Colonic mucosa (tissue), 4 donors: Measurements from ENCODE around the gene SLC5A12. TPM values are rescaled to one million over a fixed set of nuclear protein-coding genes. Genes with fewer than 3 reads are reported as not detected.

Source experiments
- DNase-seq: peaks from one replicate; pipeline ENCODE4 v3.0.0-alpha.2; 2020
- H3K27ac ChIP-seq: fragments of 200-600 bp; one replicate; pipeline ENCODE4 v1.8.0; 2021
- H3K27me3 ChIP-seq: fragments of 200-600 bp; one replicate; pipeline ENCODE4 v1.8.0; 2021
- H3K36me3 ChIP-seq: fragments of 200-600 bp; one replicate; pipeline ENCODE4 v1.8.0; 2021
- H3K4me1 ChIP-seq: fragments of 200-600 bp; one replicate; pipeline ENCODE4 v1.8.0; 2021; ENCODE audit warnings: mild to moderate bottlenecking
- H3K4me3 ChIP-seq: fragments of 200-600 bp; one replicate; pipeline ENCODE4 v1.8.0; 2021
- H3K9ac ChIP-seq, 2 donors: one replicate each; pipeline ENCODE4 v1.7.0; 2013; ENCODE audit warnings: control low read depth in 2 of 2, low read depth in 2 of 2, low read length in 2 of 2
- H3K9me3 ChIP-seq: fragments of 200-600 bp; one replicate; pipeline ENCODE4 v1.8.0; 2021
- intact Hi-C: fragments of 100-400 bp; cut with DNase I; formaldehyde crosslinking; loops from one replicate; pipeline ENCODE4 v1.14.1; 2022
- total RNA-seq, 2 donors: library from RNA; stranded (reverse); fragmentation: NEBNext Ultra II Directional in 1 of 2; extraction: Animal tissue kit (Norgen Biotek cat#: 25700) in 1 of 2; gene quantifications; one replicate each; pipeline ENCODE4 v1.2.1, GENCODE V29; 2021
- TF ChIP-seq, protein P1 (sequence below): fragments of 200-600 bp; IDR thresholded peaks from one replicate; pipeline ENCODE4 v1.8.0; 2022; ENCODE audit warnings: antibody characterized with exemption, mild to moderate bottlenecking
- donor health status: healthy.
- donor health status: DM: no; HTN: no; CAD: no.
- donor health status: DM: no; HTN: no; CAD: no.

Gene SLC5A12
- total RNA-seq, 2 donors from 2014 or later: 0.16 to 0.30 TPM

GRCh38 chr11:26665946-26666345 lies 55.9 kb downstream of the SLC5A12 start:
- no peak for DNase-seq
- no peak overlapping the region for H3K27ac ChIP-seq
- no peaks in the 10 kb centered on the region for H3K4me1 ChIP-seq
- intact Hi-C loops: no loop called here
- H3K9me3 ChIP-seq: no peaks in the 10 kb centered on the region
- no peak overlapping the region for H3K4me3 ChIP-seq
- H3K36me3 ChIP-seq: no peaks in the 10 kb centered on the region
- TF ChIP-seq, protein P1, sequence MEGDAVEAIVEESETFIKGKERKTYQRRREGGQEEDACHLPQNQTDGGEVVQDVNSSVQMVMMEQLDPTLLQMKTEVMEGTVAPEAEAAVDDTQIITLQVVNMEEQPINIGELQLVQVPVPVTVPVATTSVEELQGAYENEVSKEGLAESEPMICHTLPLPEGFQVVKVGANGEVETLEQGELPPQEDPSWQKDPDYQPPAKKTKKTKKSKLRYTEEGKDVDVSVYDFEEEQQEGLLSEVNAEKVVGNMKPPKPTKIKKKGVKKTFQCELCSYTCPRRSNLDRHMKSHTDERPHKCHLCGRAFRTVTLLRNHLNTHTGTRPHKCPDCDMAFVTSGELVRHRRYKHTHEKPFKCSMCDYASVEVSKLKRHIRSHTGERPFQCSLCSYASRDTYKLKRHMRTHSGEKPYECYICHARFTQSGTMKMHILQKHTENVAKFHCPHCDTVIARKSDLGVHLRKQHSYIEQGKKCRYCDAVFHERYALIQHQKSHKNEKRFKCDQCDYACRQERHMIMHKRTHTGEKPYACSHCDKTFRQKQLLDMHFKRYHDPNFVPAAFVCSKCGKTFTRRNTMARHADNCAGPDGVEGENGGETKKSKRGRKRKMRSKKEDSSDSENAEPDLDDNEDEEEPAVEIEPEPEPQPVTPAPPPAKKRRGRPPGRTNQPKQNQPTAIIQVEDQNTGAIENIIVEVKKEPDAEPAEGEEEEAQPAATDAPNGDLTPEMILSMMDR: no peak
- no peaks in the 10 kb centered on the region for H3K27me3 ChIP-seq
- no peak overlapping the region for H3K9ac ChIP-seq

- H3K27me3 ChIP-seq: no peaks in the 10 kb centered on the region
- DNase-seq: no peak
- H3K9me3 ChIP-seq: no peaks in the 10 kb centered on the region
- no peak overlapping the region for H3K27ac ChIP-seq
- no peak overlapping the region for H3K9ac ChIP-seq
- H3K4me1 ChIP-seq: no peaks in the 10 kb centered on the region
- H3K36me3 ChIP-seq: no peaks in the 10 kb centered on the region
- no peak overlapping the region for H3K4me3 ChIP-seq
- intact Hi-C loops: no loop called here
- TF ChIP-seq, protein P1: no peak
Measured at GRCh38 chr11:26665036-26665435, 56.8 kb downstream of the SLC5A12 start.

DNA sequence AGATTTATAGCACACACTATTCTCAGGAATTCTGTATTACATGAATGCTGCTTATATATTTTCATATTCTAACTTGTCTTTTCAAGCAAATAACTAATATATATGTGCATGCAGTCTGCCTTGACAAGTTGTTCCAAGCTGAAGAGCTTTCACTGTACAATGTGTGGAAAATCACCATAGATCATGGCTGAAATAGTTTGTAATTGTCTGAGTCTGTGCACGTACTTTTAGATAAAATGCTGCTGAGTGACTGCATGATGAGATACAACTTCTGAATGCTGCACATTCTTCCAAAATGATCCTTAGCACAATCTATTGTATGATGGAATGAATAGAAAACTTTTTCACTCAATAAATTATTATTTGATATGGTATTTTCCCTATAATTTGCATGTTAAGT lies 58.9 kb downstream of the SLC5A12 start:
- H3K27ac ChIP-seq: no peak overlapping the region
- no peaks in the 10 kb centered on the region for H3K27me3 ChIP-seq
- no peak overlapping the region for H3K9ac ChIP-seq
- DNase-seq: no peak
- intact Hi-C loops: no loop called here
- H3K4me3 ChIP-seq: no peak overlapping the region
- TF ChIP-seq, protein P1: no peak
- no peaks in the 10 kb centered on the region for H3K9me3 ChIP-seq
- H3K36me3 ChIP-seq: no peaks in the 10 kb centered on the region
- H3K4me1 ChIP-seq: no peaks in the 10 kb centered on the region

GRCh38 chr11:26655287-26655686 lies 66.6 kb downstream of the SLC5A12 start:
- Histone ChIP-seq H3K4me3 (no peak overlapping the region), H3K27me3 (no peaks in the 10 kb centered on the region), H3K36me3 (no peaks in the 10 kb centered on the region), H3K9me3 (no peaks in the 10 kb centered on the region), H3K9ac (no peak overlapping the region), H3K27ac (no peak overlapping the region), H3K4me1 (no peaks in the 10 kb centered on the region)
- TF ChIP-seq, protein P1: no peak
- DNase-seq: no peak
- intact Hi-C loops: loop anchor here (10.0 kb wide), 1 partner anchor 100 kb away; no protein-coding TSS in a partner anchor

- no peak overlapping the region for H3K9ac ChIP-seq
- H3K4me3 ChIP-seq: no peak overlapping the region
- no peaks in the 10 kb centered on the region for H3K36me3 ChIP-seq
- no peaks in the 10 kb centered on the region for H3K27me3 ChIP-seq
- DNase-seq: no peak
- no peaks in the 10 kb centered on the region for H3K4me1 ChIP-seq
- TF ChIP-seq, protein P1: no peak
- intact Hi-C loops: loop anchor here (5.0 to 10.0 kb wide), 2 partner anchors 103 to 355 kb away; no protein-coding TSS in a partner anchor
- H3K9me3 ChIP-seq: no peaks in the 10 kb centered on the region
- H3K27ac ChIP-seq: no peak overlapping the region
Measured at GRCh38 chr11:26651916-26652315, 69.9 kb downstream of the SLC5A12 start.
